GM19193 (cell line): ENCODE measurements around the gene BTN1A1.

Source experiments
- POLR2A ChIP-seq: IDR thresholded peaks from 4 replicates; pipeline ENCODE4 v1.6.1; 2011; ENCODE audit not compliant: insufficient read depth, insufficient read length; ENCODE audit errors: extremely low read depth

The BTN1A1 gene

DNA sequence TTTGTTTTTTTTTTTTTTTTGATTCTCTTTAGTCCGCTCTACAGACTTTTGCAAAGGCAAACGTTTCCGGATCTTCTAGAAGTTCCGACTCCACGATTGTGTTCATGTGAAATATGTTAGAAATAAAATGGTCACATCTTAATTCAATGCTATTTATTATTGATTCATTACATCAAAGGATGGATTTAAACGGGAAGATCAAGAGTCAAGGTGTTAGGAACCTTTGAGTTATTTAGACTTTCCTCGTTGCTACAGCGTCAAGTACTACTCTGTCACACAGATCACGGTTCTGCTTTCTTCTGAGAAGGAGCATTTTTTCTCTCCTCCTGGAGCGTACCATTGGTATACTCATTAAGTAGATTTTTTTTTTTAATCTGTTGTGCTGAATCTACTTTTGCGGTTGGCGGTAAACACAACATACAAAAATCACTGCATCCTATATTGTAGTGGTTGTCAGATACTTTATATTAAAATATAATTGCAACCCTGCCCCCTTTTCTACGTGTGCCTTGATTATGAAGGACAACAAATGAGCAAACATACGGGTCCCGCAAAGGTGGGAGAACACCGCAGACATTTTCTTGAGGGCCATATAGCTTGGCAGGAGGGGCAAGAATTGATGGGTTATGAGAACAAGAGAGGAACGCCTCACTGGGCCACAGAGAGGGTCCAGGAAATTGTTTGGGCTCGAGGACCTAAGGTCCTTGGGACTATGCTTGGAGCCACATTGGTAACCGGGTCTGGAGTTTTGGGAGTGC is 55.6 kb downstream of the BTN1A1 start:
- no peak for TF ChIP-seq POLR2A

DNA sequence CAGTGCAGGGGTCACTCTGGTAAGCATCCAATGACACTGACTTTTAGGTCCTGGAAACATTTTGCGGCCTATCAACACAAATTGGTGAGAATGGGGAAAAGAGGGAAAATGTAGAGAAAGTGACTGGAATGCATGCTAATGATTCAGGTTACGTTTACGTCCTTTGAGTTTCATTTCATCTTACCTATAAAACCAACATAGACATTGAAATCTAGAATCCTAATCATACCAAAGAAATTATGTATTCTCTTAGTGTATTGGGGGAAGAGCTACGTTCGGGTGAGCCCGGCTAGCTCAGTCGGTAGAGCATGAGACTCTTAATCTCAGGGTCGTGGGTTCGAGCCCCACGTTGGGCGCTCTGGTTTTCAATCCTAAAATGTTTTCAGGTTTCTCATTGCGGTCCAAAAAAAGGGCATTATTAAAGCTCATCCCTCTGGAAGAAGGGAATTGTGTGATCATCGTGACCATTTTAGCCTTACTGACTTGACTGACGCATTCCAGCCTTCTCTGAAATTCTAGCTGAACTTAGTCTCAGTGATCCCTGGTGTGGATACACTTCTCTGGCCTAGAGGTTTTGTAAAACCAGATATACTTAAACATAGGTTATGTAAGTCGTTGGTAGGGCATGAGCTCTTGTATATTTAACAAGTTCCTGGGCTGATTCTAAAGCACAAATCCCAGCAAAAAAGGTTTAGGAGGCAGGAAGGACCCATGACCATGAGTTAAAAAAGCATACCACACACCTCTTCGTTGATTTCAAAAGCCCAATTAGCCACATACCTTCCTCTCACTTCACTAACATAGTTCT is 56.4 kb downstream of the BTN1A1 start:
- no peak for TF ChIP-seq POLR2A
